Fibroblast of mammary gland (primary cell): ENCODE data around the gene NOS1.

Experiments used
- DNase-seq: peaks from one replicate; pipeline ENCODE4 v3.0.0-alpha.2; 2010; ENCODE audit warnings: low read depth
- H3K4me3 ChIP-seq: 2 replicates; pipeline ENCODE4 v1.5.1; 2011; ENCODE audit warnings: low read depth, mild to moderate bottlenecking, low read length, moderate library complexity; ENCODE audit not compliant: control insufficient read depth
- CTCF ChIP-seq: conservative IDR thresholded peaks from 2 replicates; pipeline ENCODE4 v1.5.1; 2011; ENCODE audit warnings: low read depth, low read length, inconsistent platforms; ENCODE audit not compliant: control insufficient read depth, insufficient read depth

Gene NOS1

GRCh38 chr12:117367006-117367638, 5.7 kb upstream of the NOS1 start:
- peak; percentile 88 for TF ChIP-seq CTCF
- peak; percentile 67 for DNase-seq
- no peak overlapping the region for H3K4me3 ChIP-seq

- no peak for TF ChIP-seq CTCF
- DNase-seq, result no peak
- H3K4me3 ChIP-seq, result no peak overlapping the region
Observed at GRCh38 chr12:117365049-117365616, 3.7 kb upstream of the NOS1 start.

- H3K4me3 ChIP-seq, result no peak overlapping the region
- no peak for TF ChIP-seq CTCF
- no peak for DNase-seq
Observed at GRCh38 chr12:117363953-117364486, 2.6 kb upstream of the NOS1 start.

- no peak for TF ChIP-seq CTCF
- no peak overlapping the region for H3K4me3 ChIP-seq
- DNase-seq, result no peak
Observed at GRCh38 chr12:117363056-117363662, 1.7 kb upstream of the NOS1 start.

- TF ChIP-seq CTCF, result no peak
- no peak for DNase-seq
- H3K4me3 ChIP-seq, result no peak overlapping the region
Observed at GRCh38 chr12:117362391-117362790, 965 bp upstream of the NOS1 start.

- TF ChIP-seq CTCF, result no peak
- no peak for DNase-seq
- no peak overlapping the region for H3K4me3 ChIP-seq
Observed at GRCh38 chr12:117361905-117362304, 479 bp upstream of the NOS1 start.
